Brain microvascular endothelial cell (primary cell): ENCODE results near the gene MRPS18B.

Experiments used
- DNase-seq: peaks from one replicate; pipeline ENCODE4 v3.0.0-alpha.2; 2020
- H3K27ac ChIP-seq: fragments of 250-450 bp; sonication (Bioruptor Pico); 2 replicates; pipeline ENCODE4 v1.5.1; 2020; ENCODE audit warnings: mild to moderate bottlenecking, moderate library complexity
- H3K27me3 ChIP-seq: fragments of 250-450 bp; sonication (Bioruptor Pico); replicated peaks from 2 replicates; pipeline ENCODE4 v1.5.1; 2020; ENCODE audit warnings: mild to moderate bottlenecking
- H3K36me3 ChIP-seq: fragments of 250-450 bp; sonication (Bioruptor Pico); replicated peaks from 2 replicates; pipeline ENCODE4 v1.5.1; 2020; ENCODE audit warnings: mild to moderate bottlenecking
- H3K4me3 ChIP-seq: 2 replicates; pipeline ENCODE4 v1.5.1; 2011; ENCODE audit warnings: low read depth, mild to moderate bottlenecking, control low read depth, low read length, moderate library complexity
- CTCF ChIP-seq: IDR thresholded peaks from 2 replicates; pipeline ENCODE4 v1.5.1; 2011; ENCODE audit warnings: low read depth, mild to moderate bottlenecking, moderate library complexity, low read length, control low read depth, inconsistent platforms; ENCODE audit errors: missing control alignments
- in situ Hi-C: cut with HindIII; loops from 2 replicates; pipeline ENCODE4 v1.10.0; 2017; ENCODE audit warnings: low sequenced_read_pairs, low pct_ligation_motif_present

The MRPS18B gene

GRCh38 chr6:30617565-30618269 is at the start of gene MRPS18B:
MRPS18B (plus strand) TSS chr6:30617840; CDS start chr6:30617866, 26 bp downstream.
- peak; percentile 96 for DNase-seq
- Histone ChIP-seq H3K4me3 (peak within 1 kb of the TSS; percentile 96), H3K27ac (peak within 1 kb of the TSS; percentile 99), H3K27me3 (no peaks in the 10 kb centered on the region), H3K36me3 (peaks cover 33% of the 10 kb centered on the region)
- in situ Hi-C loops: no loop called here
- TF ChIP-seq CTCF: no peak

GRCh38 chr6:30568245-30568644 is 49.4 kb upstream of the MRPS18B start:
- TF ChIP-seq CTCF: no peak
- DNase-seq: no peak
- peaks cover 3% of the 10 kb centered on the region for H3K36me3 ChIP-seq
- no peak overlapping the region for H3K27ac ChIP-seq
- H3K4me3 ChIP-seq: no peak overlapping the region
- in situ Hi-C loops: no loop called here
- no peaks in the 10 kb centered on the region for H3K27me3 ChIP-seq

- Histone ChIP-seq H3K27ac (peak overlapping the region; percentile 97), H3K4me3 (peak overlapping the region; percentile 96), H3K36me3 (peaks cover 4% of the 10 kb centered on the region), H3K27me3 (no peaks in the 10 kb centered on the region)
- in situ Hi-C loops: no loop called here
- DNase-seq: no peak
- TF ChIP-seq CTCF: no peak
Observed at GRCh38 chr6:30570263-30570662, 47.4 kb upstream of the MRPS18B start.

GRCh38 chr6:30570740-30571074 is 46.9 kb upstream of the MRPS18B start:
- H3K27ac ChIP-seq: peak overlapping the region; percentile 97
- peaks cover 4% of the 10 kb centered on the region for H3K36me3 ChIP-seq
- no peak for TF ChIP-seq CTCF
- in situ Hi-C loops: no loop called here
- no peak for DNase-seq
- H3K4me3 ChIP-seq: peak overlapping the region; percentile 96
- no peaks in the 10 kb centered on the region for H3K27me3 ChIP-seq

GRCh38 chr6:30571075-30571761 is 46.4 kb upstream of the MRPS18B start, which contains the start of gene ABCF1:
ABCF1 (plus strand) TSS chr6:30571442; CDS start chr6:30571488, 46 bp downstream.
- Histone ChIP-seq H3K36me3 (peaks cover 4% of the 10 kb centered on the region), H3K27ac (peak within 1 kb of the TSS; percentile 97), H3K4me3 (peak within 1 kb of the TSS; percentile 96), H3K27me3 (no peaks in the 10 kb centered on the region)
- no peak for TF ChIP-seq CTCF
- peak; percentile 95 for DNase-seq
- in situ Hi-C loops: no loop called here
